ENCODE measurements around the gene CHDH.

The CHDH gene

DNA sequence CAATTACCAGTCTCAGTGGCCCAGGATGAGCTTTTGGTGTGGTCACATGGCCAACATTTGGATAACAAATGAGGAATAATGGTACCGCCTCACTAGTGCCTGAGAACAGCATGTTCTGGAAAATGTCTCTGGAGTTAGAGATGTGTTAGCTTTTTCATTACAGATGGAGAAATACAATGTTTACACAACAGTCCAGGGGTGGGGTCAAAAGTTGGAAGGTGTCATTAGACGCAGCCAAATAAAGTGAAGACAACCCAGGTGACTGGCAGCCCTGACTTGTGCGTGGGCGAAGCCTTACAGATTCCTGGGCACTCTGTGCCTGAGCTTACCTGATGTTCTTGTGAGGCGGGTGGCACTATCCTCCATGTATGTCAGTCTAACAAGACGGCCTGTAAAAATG is 13.0 kb upstream of the CHDH start:
- Histone ChIP-seq H3K9ac (ENCODE audit: low read length) (no peak overlapping the region), H3K79me2 (ENCODE audit: insufficient read depth, low read length) (no peaks in the 10 kb centered on the region), H2AFZ (ENCODE audit: low read depth, low read length, severe bottlenecking) (no peak overlapping the region), H3K9me2 (replicated peaks; ENCODE audit: insufficient read depth, low read length) (no peaks in the 10 kb centered on the region), H3K9me3 (ENCODE audit: insufficient read depth, low read length) (no peaks in the 10 kb centered on the region), H3K36me3 (ENCODE audit: low read length) (peaks cover 21% of the 10 kb centered on the region), H3K4me3 (ENCODE audit: insufficient read depth, low read length, poor library complexity, severe bottlenecking) (no peak overlapping the region), H3F3A (ENCODE audit: insufficient read depth) (peaks cover 3% of the 10 kb centered on the region; the same call in 1 of the 2 replicates), H3K4me2 (ENCODE audit: low read depth, low read length, poor library complexity, severe bottlenecking) (no peak overlapping the region), H3K27me3 (ENCODE audit: low read length) (no peaks in the 10 kb centered on the region), H3K27ac (ENCODE audit: low read depth, low read length) (no peak overlapping the region), H4K20me1 (ENCODE audit: low read depth, low read length) (no peaks in the 10 kb centered on the region)
- TF ChIP-seq, protein P1, sequence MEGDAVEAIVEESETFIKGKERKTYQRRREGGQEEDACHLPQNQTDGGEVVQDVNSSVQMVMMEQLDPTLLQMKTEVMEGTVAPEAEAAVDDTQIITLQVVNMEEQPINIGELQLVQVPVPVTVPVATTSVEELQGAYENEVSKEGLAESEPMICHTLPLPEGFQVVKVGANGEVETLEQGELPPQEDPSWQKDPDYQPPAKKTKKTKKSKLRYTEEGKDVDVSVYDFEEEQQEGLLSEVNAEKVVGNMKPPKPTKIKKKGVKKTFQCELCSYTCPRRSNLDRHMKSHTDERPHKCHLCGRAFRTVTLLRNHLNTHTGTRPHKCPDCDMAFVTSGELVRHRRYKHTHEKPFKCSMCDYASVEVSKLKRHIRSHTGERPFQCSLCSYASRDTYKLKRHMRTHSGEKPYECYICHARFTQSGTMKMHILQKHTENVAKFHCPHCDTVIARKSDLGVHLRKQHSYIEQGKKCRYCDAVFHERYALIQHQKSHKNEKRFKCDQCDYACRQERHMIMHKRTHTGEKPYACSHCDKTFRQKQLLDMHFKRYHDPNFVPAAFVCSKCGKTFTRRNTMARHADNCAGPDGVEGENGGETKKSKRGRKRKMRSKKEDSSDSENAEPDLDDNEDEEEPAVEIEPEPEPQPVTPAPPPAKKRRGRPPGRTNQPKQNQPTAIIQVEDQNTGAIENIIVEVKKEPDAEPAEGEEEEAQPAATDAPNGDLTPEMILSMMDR (IDR thresholded peaks at IDR 0.05; ENCODE audit: insufficient read depth, low read length, poor library complexity, severe bottlenecking) = no peak
- TF ChIP-seq EZH2phosphoT487 (conservative IDR thresholded peaks at IDR 0.05; ENCODE audit: low read length) = no peak

DNA sequence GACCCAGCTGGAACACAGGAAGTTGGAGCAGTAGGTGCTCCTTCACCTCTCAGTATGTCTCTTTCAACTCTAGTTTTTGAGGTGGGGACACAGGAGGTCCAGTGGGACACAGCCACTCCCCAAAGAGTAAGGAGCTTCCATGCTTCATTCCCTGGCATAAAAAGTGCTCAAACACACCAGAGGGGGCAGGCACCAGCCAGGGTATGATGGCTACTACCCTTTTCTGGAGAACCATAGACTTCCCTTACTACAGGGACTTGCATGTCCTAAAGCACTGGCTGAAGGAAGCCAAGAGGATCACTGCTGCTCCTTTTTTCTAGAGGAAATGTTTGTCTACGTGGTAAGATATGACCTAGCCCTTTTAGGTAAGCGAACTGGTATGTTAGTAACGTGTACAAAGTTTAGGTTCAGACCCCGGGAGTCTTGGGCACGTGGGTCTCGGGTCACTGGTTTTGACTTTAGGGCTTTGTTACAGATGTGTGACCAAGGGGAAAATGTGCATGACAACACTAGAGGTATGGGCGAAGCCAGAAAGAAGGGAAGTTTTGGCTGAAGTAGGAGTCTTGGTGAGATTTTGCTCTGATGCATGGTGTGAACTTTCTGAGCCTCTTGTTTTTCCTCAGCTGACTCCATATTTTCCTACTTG is 12.0 kb upstream of the CHDH start:
- H3K9me2 ChIP-seq (replicated peaks; ENCODE audit: insufficient read depth, low read length) = no peaks in the 10 kb centered on the region
- no peak overlapping the region for H2AFZ ChIP-seq (ENCODE audit: low read depth, low read length, severe bottlenecking)
- no peak overlapping the region for H3K9ac ChIP-seq (ENCODE audit: low read length)
- H3K79me2 ChIP-seq (ENCODE audit: insufficient read depth, low read length) = no peaks in the 10 kb centered on the region
- H3F3A ChIP-seq (ENCODE audit: insufficient read depth) = peaks cover 3% of the 10 kb centered on the region; the same call in 1 of the 2 replicates
- no peaks in the 10 kb centered on the region for H3K27me3 ChIP-seq (ENCODE audit: low read length)
- H3K27ac ChIP-seq (ENCODE audit: low read depth, low read length) = no peak overlapping the region
- H3K36me3 ChIP-seq (ENCODE audit: low read length) = peaks cover 23% of the 10 kb centered on the region
- TF ChIP-seq EZH2phosphoT487 (conservative IDR thresholded peaks at IDR 0.05; ENCODE audit: low read length) = no peak
- TF ChIP-seq, protein P1 (IDR thresholded peaks at IDR 0.05; ENCODE audit: insufficient read depth, low read length, poor library complexity, severe bottlenecking) = no peak
- H4K20me1 ChIP-seq (ENCODE audit: low read depth, low read length) = no peaks in the 10 kb centered on the region
- H3K4me2 ChIP-seq (ENCODE audit: low read depth, low read length, poor library complexity, severe bottlenecking) = no peak overlapping the region
- no peak overlapping the region for H3K4me3 ChIP-seq (ENCODE audit: insufficient read depth, low read length, poor library complexity, severe bottlenecking)
- H3K9me3 ChIP-seq (ENCODE audit: insufficient read depth, low read length) = no peaks in the 10 kb centered on the region

DNA sequence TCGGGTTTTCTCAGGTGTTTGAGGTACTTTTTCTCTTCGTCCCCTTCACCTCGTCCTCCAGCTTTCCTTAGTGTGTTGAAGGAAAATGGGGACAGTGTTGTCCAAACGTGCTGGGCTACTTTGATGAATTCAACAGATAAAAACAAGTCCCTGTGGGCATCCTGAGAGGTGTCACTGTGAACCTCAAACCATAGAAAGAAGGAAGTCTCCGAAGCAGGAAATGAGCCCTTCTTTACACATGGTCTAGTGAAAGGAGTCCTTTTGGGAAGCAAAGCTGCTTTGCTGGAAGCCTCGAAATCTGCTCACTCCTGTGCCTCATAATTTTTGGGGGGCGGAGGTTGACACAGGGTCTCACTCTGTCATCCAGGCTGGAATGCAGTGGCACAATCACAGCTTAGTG is 10.7 kb upstream of the CHDH start:
- Histone ChIP-seq H3K9ac (ENCODE audit: low read length) (no peak overlapping the region), H3K9me3 (ENCODE audit: insufficient read depth, low read length) (no peaks in the 10 kb centered on the region), H3K27ac (ENCODE audit: low read depth, low read length) (no peak overlapping the region), H4K20me1 (ENCODE audit: low read depth, low read length) (no peaks in the 10 kb centered on the region), H3F3A (ENCODE audit: insufficient read depth) (peaks cover 3% of the 10 kb centered on the region; the same call in 1 of the 2 replicates), H3K79me2 (ENCODE audit: insufficient read depth, low read length) (no peaks in the 10 kb centered on the region), H2AFZ (ENCODE audit: low read depth, low read length, severe bottlenecking) (no peak overlapping the region), H3K9me2 (replicated peaks; ENCODE audit: insufficient read depth, low read length) (no peaks in the 10 kb centered on the region), H3K4me2 (ENCODE audit: low read depth, low read length, poor library complexity, severe bottlenecking) (no peak overlapping the region), H3K27me3 (ENCODE audit: low read length) (no peaks in the 10 kb centered on the region), H3K4me3 (ENCODE audit: insufficient read depth, low read length, poor library complexity, severe bottlenecking) (no peak overlapping the region), H3K36me3 (ENCODE audit: low read length) (peaks cover 20% of the 10 kb centered on the region)
- TF ChIP-seq, protein P1 (IDR thresholded peaks at IDR 0.05; ENCODE audit: insufficient read depth, low read length, poor library complexity, severe bottlenecking) = no peak
- TF ChIP-seq EZH2phosphoT487 (conservative IDR thresholded peaks at IDR 0.05; ENCODE audit: low read length) = no peak
